NCI-H2029 (cell line): ENCODE data around the gene CEP290.
A peak's percentile ranks its signal among the peaks of the same experiment; 100 is the strongest.
"Not testable (repeated sequence)": the region's sequence is repeated elsewhere in the genome, so short reads cannot be mapped to it uniquely, and the experiment has no call there.

Experiments
- DNase-seq: peaks from one replicate; lab custom pipeline; 2025; lab: John Stamatoyannopoulos, UW

CEP290 gene

GRCh38 chr12:88036353-88036965 lies 105.4 kb downstream of the CEP290 start:
- DNase-seq = no peak

GRCh38 chr12:88035907-88036289 lies 106.0 kb downstream of the CEP290 start:
- no peak for DNase-seq

GRCh38 chr12:88035271-88035906 lies 106.5 kb downstream of the CEP290 start:
- DNase-seq = peak; percentile 84

GRCh38 chr12:88031161-88031560 lies 110.7 kb downstream of the CEP290 start:
- not testable (repeated sequence) for DNase-seq

GRCh38 chr12:88029093-88029665 lies 112.7 kb downstream of the CEP290 start, which contains the start of gene C12orf50:
Gene C12orf50, minus strand, starts transcription at chr12:88029401. Its CDS starts 2,439 bp downstream, at chr12:88026962.
- no peak for DNase-seq

- no peak for DNase-seq
Measured at GRCh38 chr12:88026196-88026595, 115.7 kb downstream of the CEP290 start.

- no peak for DNase-seq
Measured at GRCh38 chr12:88017964-88018363, 123.9 kb downstream of the CEP290 start.

GRCh38 chr12:88015825-88016224 lies 126.1 kb downstream of the CEP290 start:
- DNase-seq = no peak

- no peak for DNase-seq
Measured at GRCh38 chr12:88011755-88012154, 130.1 kb downstream of the CEP290 start.

GRCh38 chr12:88006351-88006750 lies 135.5 kb downstream of the CEP290 start:
- DNase-seq = no peak

GRCh38 chr12:88001327-88001726 lies 140.6 kb downstream of the CEP290 start:
- no peak for DNase-seq
